Stomach (tissue), 4 donors: ENCODE measurements around the gene CPLX4.

Experiments used
- CTCF ChIP-seq, 7 experiments: fragments of 450-650 bp in 4 of 7; fragments of 200-600 bp in 3 of 7; sonication (generic) in 3 of 7; IDR thresholded peaks; one replicate each; pipeline ENCODE4 v1.5.1; 2016 to 2019; ENCODE audit warnings: antibody characterized with exemption in 7 of 7, control low read depth in 2 of 7, mild to moderate bottlenecking in 1 of 7
- EP300 ChIP-seq: sonication (generic); formaldehyde crosslinking; IDR thresholded peaks from one replicate; pipeline ENCODE4 v1.6.1; 2017; ENCODE audit warnings: antibody characterized with exemption
- POLR2A ChIP-seq, 4 donors: fragments of 450-650 bp; IDR thresholded peaks; one replicate each; pipeline ENCODE4 v1.6.1; 2016; ENCODE audit warnings: antibody characterized with exemption in 4 of 4, control low read depth in 2 of 4, mild to moderate bottlenecking in 1 of 4, moderate library complexity in 1 of 4
- POLR2AphosphoS5 ChIP-seq, 3 donors: sonication (generic); formaldehyde crosslinking; IDR thresholded peaks; one replicate each; pipeline ENCODE4 v1.6.1; 2016; ENCODE audit warnings: antibody characterized with exemption in 3 of 3

- TF ChIP-seq CTCF (IDR thresholded peaks at IDR 0.05), result no peak
- no peak for TF ChIP-seq POLR2AphosphoS5 (IDR thresholded peaks at IDR 0.05)
- TF ChIP-seq POLR2A (IDR thresholded peaks at IDR 0.05), result no peak
- no peak for TF ChIP-seq EP300
Measured at GRCh38 chr18:59271606-59272220, 46.7 kb downstream of the CPLX4 start.
